HCT116 (cell line): ENCODE measurements around the gene CHERP. TPM values are rescaled to one million over a fixed set of nuclear protein-coding genes. Genes with fewer than 3 reads are reported as not detected.

Experiments
- ATAC-seq: fragments of 200-7000 bp; cut with Tn5 transposase; 2 replicates; pipeline ENCODE4 v1.9.1; 2020; ENCODE audit warnings: mild to moderate bottlenecking, moderate library complexity
- BruUV-seq: library from RNA; stranded (reverse); fragments of 400-500 nt; replicated peaks from 2 replicates; lab custom pipeline; 2021; lab: Mats Ljungman, UMichigan
- CTCF ChIA-PET: fragments of 300-600 bp; sonication (Branson Sonifier 250); formaldehyde crosslinking; loops from one replicate; lab custom pipeline; 2021; ENCODE audit warnings: antibody characterized with exemption; lab: Charles Lee
- POLR2A ChIA-PET: fragments of 300-600, 350-600 bp; sonication (Branson Sonifier 250); formaldehyde crosslinking; loops from one replicate; lab custom pipeline; 2021; ENCODE audit warnings: antibody characterized with exemption; lab: Charles Lee
- RAD21 ChIA-PET, 2 experiments: fragments of 300-600 bp; sonication (Branson Sonifier 250); formaldehyde crosslinking; loops; one replicate each; lab custom pipeline; 2023; ENCODE audit warnings: low total read pairs in 2 of 2; ENCODE audit not compliant: uncharacterized antibody in 2 of 2, unreplicated experiment in 2 of 2, low non-redundant PET in 1 of 2; lab: Charles Lee
- DNase-seq: peaks from one replicate; pipeline ENCODE4 v3.0.0-alpha.2; 2010; ENCODE audit warnings: low read depth, low spot score
- H2AFZ ChIP-seq: fragments of 200-600 bp; shearing (Covaris generic), sonication (generic); 2 replicates; pipeline ENCODE4 v1.6.1; 2017; ENCODE audit warnings: low read depth, mixed run types, mixed read lengths, antibody characterized with exemption, low read length; ENCODE audit not compliant: poor library complexity, severe bottlenecking
- H3K27ac ChIP-seq: 2 replicates; pipeline ENCODE4 v1.5.1; 2012; ENCODE audit warnings: low read depth, low read length
- H3K27me3 ChIP-seq: fragments of 200-600 bp; sonication (generic); 2 replicates; pipeline ENCODE4 v1.6.1; 2016; ENCODE audit warnings: mixed run types, low read length, mixed read lengths; ENCODE audit not compliant: insufficient read depth
- H3K36me3 ChIP-seq, 2 experiments: fragments of 200-500 bp in 1 of 2; fragments of 200-600 bp in 1 of 2; sonication (Bioruptor generic) in 1 of 2; sonication (generic) in 1 of 2; 2 replicates each; pipeline versions ENCODE4 v1.5.1 to v1.6.1; 2014 to 2016; ENCODE audit warnings: low read length in 2 of 2, inconsistent platforms in 1 of 2, mixed read lengths in 1 of 2, mixed run types in 1 of 2; ENCODE audit not compliant: insufficient read depth in 2 of 2, control insufficient read depth in 1 of 2
- H3K4me1 ChIP-seq, 2 experiments: fragments of 200-600 bp in 1 of 2; sonication (generic) in 1 of 2; 2 replicates each; pipeline versions ENCODE4 v1.5.1 to v1.6.1; 2012 to 2017; ENCODE audit warnings: low read length in 2 of 2, inconsistent platforms in 1 of 2, mild to moderate bottlenecking in 1 of 2, mixed read lengths in 1 of 2, mixed run types in 1 of 2, moderate library complexity in 1 of 2; ENCODE audit not compliant: insufficient read depth in 2 of 2, control insufficient read depth in 1 of 2
- H3K4me2 ChIP-seq: fragments of 200-600 bp; sonication (generic); 2 replicates; pipeline ENCODE4 v1.6.1; 2017; ENCODE audit warnings: mixed run types, low read length, mixed read lengths
- H3K4me3 ChIP-seq, 2 experiments: fragments of 200-600 bp in 1 of 2; sonication (generic) in 1 of 2; replicated peaks in 1 of 2; 2 replicates each; pipeline ENCODE4 v1.5.1; 2011 to 2016; ENCODE audit warnings: low read length in 2 of 2, control low read depth in 1 of 2, low read depth in 1 of 2, mild to moderate bottlenecking in 1 of 2, mixed read lengths in 1 of 2, mixed run types in 1 of 2
- H3K79me2 ChIP-seq: fragments of 200-600 bp; sonication (generic); 2 replicates; pipeline ENCODE4 v1.6.1; 2017; ENCODE audit warnings: mild to moderate bottlenecking, mixed run types, low read length, moderate library complexity, mixed read lengths; ENCODE audit not compliant: insufficient read depth
- H3K9ac ChIP-seq: fragments of 200-600 bp; sonication (generic); 2 replicates; pipeline ENCODE4 v1.6.1; 2016; ENCODE audit warnings: low read length, mixed read lengths
- H3K9me2 ChIP-seq: fragments of 200-600 bp; sonication (generic), shearing (Covaris generic); 2 replicates; pipeline ENCODE4 v1.6.1; 2017; ENCODE audit warnings: mixed run types, mild to moderate bottlenecking, moderate library complexity; ENCODE audit not compliant: insufficient read depth
- H3K9me3 ChIP-seq, 2 experiments: fragments of 200-500 bp in 1 of 2; fragments of 200-600 bp in 1 of 2; sonication (Bioruptor generic) in 1 of 2; sonication (generic) in 1 of 2; 2 replicates each; pipeline ENCODE4 v1.6.1; 2014 to 2017; ENCODE audit warnings: low read length in 2 of 2, mixed read lengths in 2 of 2, inconsistent platforms in 1 of 2, low read depth in 1 of 2, mild to moderate bottlenecking in 1 of 2, mixed run types in 1 of 2, moderate library complexity in 1 of 2; ENCODE audit not compliant: control insufficient read depth in 1 of 2, insufficient read depth in 1 of 2
- H4K20me1 ChIP-seq: fragments of 200-600 bp; sonication (generic), shearing (Covaris generic); 2 replicates; pipeline ENCODE4 v1.6.1; 2017; ENCODE audit warnings: mixed run types, mild to moderate bottlenecking, moderate library complexity; ENCODE audit not compliant: insufficient read depth
- CEBPB ChIP-seq: IDR thresholded peaks from 2 replicates; pipeline ENCODE4 v1.6.1; 2012; ENCODE audit warnings: low read depth
- ELF1 ChIP-seq: IDR thresholded peaks from 2 replicates; pipeline ENCODE4 v1.6.1; 2012; ENCODE audit warnings: low read depth, borderline replicate concordance
- EZH2phosphoT487 ChIP-seq: fragments of 200-600 bp; IDR thresholded peaks from 2 replicates; pipeline ENCODE4 v1.6.1; 2018; ENCODE audit warnings: antibody characterized with exemption, borderline replicate concordance
- FOSL1 ChIP-seq: IDR thresholded peaks from 2 replicates; pipeline ENCODE4 v1.6.1; 2012; ENCODE audit warnings: low read depth
- POLR2AphosphoS5 ChIP-seq: IDR thresholded peaks from 2 replicates; pipeline ENCODE4 v1.6.1; 2011; ENCODE audit warnings: mild to moderate bottlenecking, low read depth, low read length, moderate library complexity
- RAD21 ChIP-seq: IDR thresholded peaks from 2 replicates; pipeline ENCODE4 v1.6.1; 2012; ENCODE audit warnings: low read depth, mild to moderate bottlenecking
- REST ChIP-seq: IDR thresholded peaks from 2 replicates; pipeline ENCODE4 v1.6.1; 2012; ENCODE audit warnings: low read depth
- SIN3A ChIP-seq: IDR thresholded peaks from 2 replicates; pipeline ENCODE4 v1.6.1; 2012; ENCODE audit warnings: low read depth
- SRF ChIP-seq: IDR thresholded peaks from 2 replicates; pipeline ENCODE4 v1.6.1; 2012; ENCODE audit warnings: low read depth
- ZNF274 ChIP-seq: fragments of 200-500 bp; sonication (Bioruptor generic); IDR thresholded peaks from 2 replicates; pipeline ENCODE4 v1.6.1; 2014; ENCODE audit warnings: mild to moderate bottlenecking, low read depth, low read length, inconsistent platforms
- intact Hi-C: fragments of 100-400 bp; cut with micrococcal nuclease; formaldehyde crosslinking; loops from 2 replicates; pipeline ENCODE4 v1.10.0; 2022
- total RNA-seq: library from RNA; stranded (reverse); gene quantifications from one replicate; pipeline ENCODE4 v1.2.1, GENCODE V29; 2021; ENCODE audit not compliant: unreplicated experiment

The CHERP gene
- total RNA-seq, 1 experiment from 2014 or later: 65.8 TPM

GRCh38 chr19:16530540-16531379 is 11.5 kb downstream of the CHERP start:
- RAD21 ChIA-PET: no interaction called here
- H3K9me3 ChIP-seq: no peaks in the 10 kb centered on the region
- BruUV-seq: no TSS peak
- no peaks in the 10 kb centered on the region for H4K20me1 ChIP-seq
- H3K4me2 ChIP-seq: no peak overlapping the region
- no peaks in the 10 kb centered on the region for H3K9me2 ChIP-seq
- H3K27ac ChIP-seq: no peak overlapping the region
- no peak overlapping the region for H3K4me3 ChIP-seq
- no peak for DNase-seq
- no peak for ATAC-seq
- H3K36me3 ChIP-seq: peaks cover 51 to 84% of the 10 kb centered on the region in 2 experiments; a peak in 3 of 4 replicates
- H3K27me3 ChIP-seq: no peaks in the 10 kb centered on the region
- POLR2A ChIA-PET: no interaction called here
- H3K4me1 ChIP-seq: no peaks in the 10 kb centered on the region
- H2AFZ ChIP-seq: no peak overlapping the region
- no peak for TF ChIP-seq POLR2AphosphoS5
- TF ChIP-seq, all 23 proteins: peak for 0
- no peak overlapping the region for H3K9ac ChIP-seq
- CTCF ChIA-PET: no interaction called here
- H3K79me2 ChIP-seq: peaks cover 58% of the 10 kb centered on the region
- intact Hi-C loops: no loop called here

GRCh38 chr19:16529466-16530144 is 12.6 kb downstream of the CHERP start:
- TF ChIP-seq SRF (no peak), CEBPB (no peak), RAD21 (no peak), SIN3A (no peak), EZH2phosphoT487 (no peak), ELF1 (no peak), FOSL1 (no peak), ZNF274 (no peak), REST (no peak)
- TF ChIP-seq, all 23 proteins: peak for 0
- Histone ChIP-seq H2AFZ (no peak overlapping the region), H4K20me1 (no peaks in the 10 kb centered on the region), H3K4me1 (no peaks in the 10 kb centered on the region), H3K79me2 (peaks cover 48% of the 10 kb centered on the region), H3K27ac (no peak overlapping the region), H3K4me3 (no peak overlapping the region), H3K9me3 (no peaks in the 10 kb centered on the region), H3K9me2 (no peaks in the 10 kb centered on the region), H3K27me3 (no peaks in the 10 kb centered on the region), H3K4me2 (no peak overlapping the region), H3K9ac (no peak overlapping the region), H3K36me3 (peaks cover 56 to 84% of the 10 kb centered on the region in 2 experiments; a peak in 3 of 4 replicates)
- no TSS peak for BruUV-seq
- intact Hi-C loops: no loop called here
- CTCF ChIA-PET: no interaction called here
- POLR2A ChIA-PET: no interaction called here
- ATAC-seq (no peak), DNase-seq (no peak)
- RAD21 ChIA-PET: no interaction called here
